HAP-1 (cell line): Measurements from ENCODE around the gene CERS6.
A peak's percentile ranks its signal among the peaks of the same experiment; 100 is the strongest.

Experiments
- DNase-seq, 2 experiments: peaks; one replicate each; pipeline ENCODE4 v3.0.0-alpha.2; 2016 to 2020; ENCODE audit warnings: low spot score in 2 of 2
- H3K27me3 ChIP-seq: fragments of 250-450 bp; sonication (Bioruptor Pico); 2 replicates; pipeline ENCODE4 v1.5.1; 2020; ENCODE audit warnings: low read depth, mild to moderate bottlenecking, moderate library complexity
- H3K36me3 ChIP-seq: fragments of 250-450 bp; sonication (Bioruptor Pico); replicated peaks from 2 replicates; pipeline ENCODE4 v1.5.1; 2020; ENCODE audit warnings: mild to moderate bottlenecking
- H3K4me1 ChIP-seq: fragments of 250-450 bp; sonication (Bioruptor Pico); 2 replicates; pipeline ENCODE4 v1.5.1; 2020; ENCODE audit warnings: mild to moderate bottlenecking
- H3K4me3 ChIP-seq: fragments of 250-450 bp; sonication (Bioruptor Pico); 2 replicates; pipeline ENCODE4 v1.5.1; 2020; ENCODE audit warnings: mild to moderate bottlenecking, moderate library complexity
- H3K9me3 ChIP-seq: fragments of 250-450 bp; sonication (Bioruptor Pico); 2 replicates; pipeline ENCODE4 v1.5.1; 2020; ENCODE audit warnings: mild to moderate bottlenecking, moderate library complexity
- in situ Hi-C: fragments of 300-500 bp; cut with MboI; formaldehyde crosslinking; loops from 3 replicates; pipeline ENCODE4 v1.14.3; 2020; ENCODE audit warnings: low sequenced_read_pairs, inconsistent platforms, mixed read lengths

The CERS6 gene

GRCh38 chr2:168466834-168467565, 10.9 kb downstream of the CERS6 start:
- Histone ChIP-seq H3K4me3 (no peak overlapping the region), H3K36me3 (no peaks in the 10 kb centered on the region), H3K9me3 (no peaks in the 10 kb centered on the region), H3K27me3 (no peaks in the 10 kb centered on the region), H3K4me1 (peaks cover 35% of the 10 kb centered on the region)
- in situ Hi-C loops: no loop called here
- no peak for DNase-seq

GRCh38 chr2:168467729-168468128, 11.7 kb downstream of the CERS6 start:
- Histone ChIP-seq H3K36me3 (no peaks in the 10 kb centered on the region), H3K27me3 (no peaks in the 10 kb centered on the region), H3K4me1 (peaks cover 37% of the 10 kb centered on the region), H3K9me3 (no peaks in the 10 kb centered on the region), H3K4me3 (no peak overlapping the region)
- DNase-seq: no peak
- in situ Hi-C loops: no loop called here

- Histone ChIP-seq H3K27me3 (no peaks in the 10 kb centered on the region), H3K9me3 (no peaks in the 10 kb centered on the region), H3K4me1 (peaks cover 37% of the 10 kb centered on the region), H3K4me3 (no peak overlapping the region), H3K36me3 (no peaks in the 10 kb centered on the region)
- no peak for DNase-seq
- in situ Hi-C loops: no loop called here
Measured at GRCh38 chr2:168468354-168468753, 12.3 kb downstream of the CERS6 start.

GRCh38 chr2:168469281-168469988, 13.4 kb downstream of the CERS6 start:
- H3K27me3 ChIP-seq: no peaks in the 10 kb centered on the region
- H3K4me3 ChIP-seq: no peak overlapping the region
- in situ Hi-C loops: no loop called here
- H3K4me1 ChIP-seq: peaks cover 37% of the 10 kb centered on the region
- H3K9me3 ChIP-seq: no peaks in the 10 kb centered on the region
- H3K36me3 ChIP-seq: no peaks in the 10 kb centered on the region
- DNase-seq: no peak

- in situ Hi-C loops: no loop called here
- no peaks in the 10 kb centered on the region for H3K27me3 ChIP-seq
- peaks cover 35% of the 10 kb centered on the region for H3K4me1 ChIP-seq
- no peak overlapping the region for H3K4me3 ChIP-seq
- peak; percentile 63 to 95 for DNase-seq
- H3K9me3 ChIP-seq: no peaks in the 10 kb centered on the region
- H3K36me3 ChIP-seq: no peaks in the 10 kb centered on the region
Measured at GRCh38 chr2:168470320-168471162, 14.5 kb downstream of the CERS6 start.

GRCh38 chr2:168471163-168471475, 15.0 kb downstream of the CERS6 start:
- Histone ChIP-seq H3K9me3 (no peaks in the 10 kb centered on the region), H3K4me1 (peaks cover 31% of the 10 kb centered on the region), H3K36me3 (no peaks in the 10 kb centered on the region), H3K27me3 (no peaks in the 10 kb centered on the region), H3K4me3 (no peak overlapping the region)
- DNase-seq: no peak
- in situ Hi-C loops: no loop called here

GRCh38 chr2:168475636-168476035, 19.6 kb downstream of the CERS6 start:
- in situ Hi-C loops: no loop called here
- Histone ChIP-seq H3K4me1 (peaks cover 11% of the 10 kb centered on the region), H3K27me3 (no peaks in the 10 kb centered on the region), H3K4me3 (no peak overlapping the region), H3K9me3 (no peaks in the 10 kb centered on the region), H3K36me3 (no peaks in the 10 kb centered on the region)
- DNase-seq: no peak

GRCh38 chr2:168478206-168478605, 22.1 kb downstream of the CERS6 start:
- in situ Hi-C loops: no loop called here
- DNase-seq: no peak

GRCh38 chr2:168480356-168480755, 24.3 kb downstream of the CERS6 start:
- in situ Hi-C loops: no loop called here
- no peak for DNase-seq
- H3K4me3 ChIP-seq: no peak overlapping the region

More at GRCh38 chr2:168478206-168478605, 22.1 kb downstream of the CERS6 start:
- H3K27me3 ChIP-seq: no peaks in the 10 kb centered on the region
- no peaks in the 10 kb centered on the region for H3K36me3 ChIP-seq
- H3K4me1 ChIP-seq: peaks cover 14% of the 10 kb centered on the region
- H3K4me3 ChIP-seq: no peak overlapping the region
- H3K9me3 ChIP-seq: no peaks in the 10 kb centered on the region

GRCh38 chr2:168480825-168481585, 24.9 kb downstream of the CERS6 start:
- Histone ChIP-seq H3K9me3 (no peaks in the 10 kb centered on the region; the same call in 1 of the 2 replicates), H3K4me1 (peaks cover 26% of the 10 kb centered on the region), H3K4me3 (no peak overlapping the region), H3K27me3 (no peaks in the 10 kb centered on the region), H3K36me3 (no peaks in the 10 kb centered on the region)
- in situ Hi-C loops: no loop called here
- DNase-seq: no peak

More at GRCh38 chr2:168480356-168480755, 24.3 kb downstream of the CERS6 start:
- Histone ChIP-seq H3K4me1 (peaks cover 24% of the 10 kb centered on the region), H3K36me3 (no peaks in the 10 kb centered on the region), H3K9me3 (no peaks in the 10 kb centered on the region), H3K27me3 (no peaks in the 10 kb centered on the region)

- no peak for DNase-seq
- in situ Hi-C loops: no loop called here
- peaks cover 35% of the 10 kb centered on the region for H3K4me1 ChIP-seq
- H3K36me3 ChIP-seq: no peaks in the 10 kb centered on the region
- no peaks in the 10 kb centered on the region; the same call in 1 of the 2 replicates for H3K9me3 ChIP-seq
- H3K27me3 ChIP-seq: no peaks in the 10 kb centered on the region
- no peak overlapping the region for H3K4me3 ChIP-seq
Measured at GRCh38 chr2:168482269-168482668, 26.2 kb downstream of the CERS6 start.

- no peak for DNase-seq
- Histone ChIP-seq H3K9me3 (no peaks in the 10 kb centered on the region; the same call in 1 of the 2 replicates), H3K4me1 (peaks cover 35% of the 10 kb centered on the region), H3K36me3 (no peaks in the 10 kb centered on the region), H3K27me3 (no peaks in the 10 kb centered on the region), H3K4me3 (no peak overlapping the region)
- in situ Hi-C loops: no loop called here
Measured at GRCh38 chr2:168482952-168483831, 27.1 kb downstream of the CERS6 start.
